NCI-H2196 treated with DMSO at 0.1 percent for 48 hours (cell line): ENCODE measurements around the gene ACAN.

Source experiments
- DNase-seq: peaks from one replicate; lab custom pipeline; 2025; ENCODE audit not compliant: unreplicated experiment; lab: John Stamatoyannopoulos, UW

ACAN gene

GRCh38 chr15:88841236-88841635 is 38.0 kb downstream of the ACAN start:
- no peak for DNase-seq

- no peak for DNase-seq
Measured at GRCh38 chr15:88842156-88842555, 38.9 kb downstream of the ACAN start.

DNA sequence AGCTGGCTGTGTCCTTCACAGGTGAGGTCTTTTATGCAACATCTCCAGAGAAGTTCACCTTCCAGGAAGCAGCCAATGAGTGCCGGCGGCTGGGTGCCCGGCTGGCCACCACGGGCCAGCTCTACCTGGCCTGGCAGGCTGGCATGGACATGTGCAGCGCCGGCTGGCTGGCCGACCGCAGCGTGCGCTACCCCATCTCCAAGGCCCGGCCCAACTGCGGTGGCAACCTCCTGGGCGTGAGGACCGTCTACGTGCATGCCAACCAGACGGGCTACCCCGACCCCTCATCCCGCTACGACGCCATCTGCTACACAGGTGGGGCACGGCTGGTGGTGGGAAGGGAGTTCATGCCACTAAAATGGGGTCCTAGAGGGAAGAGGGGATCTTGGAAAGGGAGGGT is 40.1 kb downstream of the ACAN start:
- DNase-seq = no peak

- DNase-seq = no peak
Measured at GRCh38 chr15:88844749-88845386, 41.6 kb downstream of the ACAN start.

DNA sequence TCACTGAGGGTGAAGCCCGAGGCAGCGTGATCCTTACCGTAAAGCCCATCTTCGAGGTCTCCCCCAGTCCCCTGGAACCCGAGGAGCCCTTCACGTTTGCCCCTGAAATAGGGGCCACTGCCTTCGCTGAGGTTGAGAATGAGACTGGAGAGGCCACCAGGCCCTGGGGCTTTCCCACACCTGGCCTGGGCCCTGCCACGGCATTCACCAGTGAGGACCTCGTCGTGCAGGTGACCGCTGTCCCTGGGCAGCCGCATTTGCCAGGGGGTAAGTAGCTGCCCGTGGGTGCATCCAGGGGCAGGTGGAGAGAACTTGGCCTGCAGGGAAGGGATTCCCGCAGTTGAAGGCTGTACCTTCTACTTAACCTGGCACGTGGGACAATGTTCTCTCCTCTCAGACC is 42.4 kb downstream of the ACAN start:
- no peak for DNase-seq

DNA sequence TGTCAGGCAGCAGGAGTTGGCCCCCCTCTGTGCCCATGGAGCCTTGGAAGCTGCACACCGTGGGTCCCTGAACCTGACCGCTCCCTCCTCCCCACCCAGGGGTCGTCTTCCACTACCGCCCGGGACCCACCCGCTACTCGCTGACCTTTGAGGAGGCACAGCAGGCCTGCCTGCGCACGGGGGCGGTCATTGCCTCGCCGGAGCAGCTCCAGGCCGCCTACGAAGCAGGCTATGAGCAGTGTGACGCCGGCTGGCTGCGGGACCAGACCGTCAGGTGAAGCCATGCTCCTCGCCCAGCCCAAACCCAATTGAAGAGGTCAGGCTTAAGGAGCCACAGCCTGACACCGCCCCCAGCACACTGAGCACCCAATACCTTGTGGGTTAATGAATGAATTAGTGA is 43.9 kb downstream of the ACAN start:
- DNase-seq = no peak

DNA sequence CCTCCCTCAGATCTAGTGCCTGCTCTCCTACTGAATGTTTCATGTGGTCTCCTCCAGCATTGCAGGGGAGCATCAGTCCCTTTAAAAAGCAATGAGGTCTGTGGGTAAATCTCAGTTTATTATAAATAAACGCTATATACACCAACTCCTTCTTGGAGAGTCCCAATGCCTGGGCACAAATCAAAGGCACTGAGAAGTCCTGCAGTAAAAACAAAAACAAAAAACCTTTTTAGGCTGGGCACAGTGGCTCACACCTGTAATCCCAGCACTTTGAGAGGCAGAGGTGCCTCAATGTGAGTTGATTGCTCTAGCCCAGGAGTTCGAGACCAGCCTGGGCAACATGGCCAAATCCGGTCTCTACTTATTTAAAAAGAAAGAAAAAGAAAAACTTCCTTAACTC is 45.0 kb downstream of the ACAN start:
- DNase-seq = no peak

- no peak for DNase-seq
Measured at GRCh38 chr15:88849376-88850072, 46.3 kb downstream of the ACAN start.

GRCh38 chr15:88852476-88852875 is 49.2 kb downstream of the ACAN start:
- no peak for DNase-seq

DNA sequence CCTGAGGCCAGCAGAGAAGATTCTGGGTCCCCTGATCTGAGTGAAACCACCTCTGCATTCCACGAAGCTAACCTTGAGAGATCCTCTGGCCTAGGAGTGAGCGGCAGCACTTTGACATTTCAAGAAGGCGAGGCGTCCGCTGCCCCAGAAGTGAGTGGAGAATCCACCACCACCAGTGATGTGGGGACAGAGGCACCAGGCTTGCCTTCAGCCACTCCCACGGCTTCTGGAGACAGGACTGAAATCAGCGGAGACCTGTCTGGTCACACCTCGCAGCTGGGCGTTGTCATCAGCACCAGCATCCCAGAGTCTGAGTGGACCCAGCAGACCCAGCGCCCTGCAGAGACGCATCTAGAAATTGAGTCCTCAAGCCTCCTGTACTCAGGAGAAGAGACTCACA is 55.7 kb downstream of the ACAN start:
- no peak for DNase-seq

DNA sequence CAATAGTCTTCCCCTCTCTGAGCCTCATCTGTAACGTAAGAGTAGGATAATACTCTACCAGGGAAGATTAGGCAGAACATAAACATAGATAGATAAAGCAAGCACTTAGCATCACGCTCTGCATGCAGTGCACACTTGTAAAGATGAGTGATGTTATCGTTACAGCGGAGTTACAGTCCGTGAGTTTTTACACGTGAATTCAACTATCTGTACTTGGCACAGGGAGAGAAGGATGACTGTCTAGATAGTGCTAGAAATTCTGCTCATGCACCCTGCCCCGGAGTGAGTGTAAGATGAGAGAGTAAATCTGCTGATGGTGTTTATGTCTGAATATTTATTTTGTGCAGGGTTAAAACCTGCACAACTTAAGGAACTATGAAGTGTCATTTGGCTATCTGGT is 56.3 kb downstream of the ACAN start:
- DNase-seq = no peak

DNA sequence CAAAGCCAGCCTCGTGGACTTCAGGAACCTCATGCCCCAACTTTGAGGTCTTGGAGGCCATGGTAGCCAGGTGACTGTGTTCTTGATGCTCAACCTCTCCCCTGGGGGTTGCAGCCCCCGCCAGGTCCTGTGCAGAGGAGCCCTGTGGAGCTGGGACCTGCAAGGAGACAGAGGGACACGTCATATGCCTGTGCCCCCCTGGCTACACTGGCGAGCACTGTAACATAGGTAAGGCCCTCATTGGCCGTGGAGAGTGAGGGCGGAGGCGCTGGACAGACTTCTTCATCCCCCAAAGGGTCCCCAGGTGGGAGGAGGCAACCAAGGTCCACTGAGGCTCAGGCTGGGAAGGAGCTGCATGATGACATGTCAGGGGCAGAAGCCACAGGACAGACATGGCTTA is 57.0 kb downstream of the ACAN start:
- no peak for DNase-seq

DNA sequence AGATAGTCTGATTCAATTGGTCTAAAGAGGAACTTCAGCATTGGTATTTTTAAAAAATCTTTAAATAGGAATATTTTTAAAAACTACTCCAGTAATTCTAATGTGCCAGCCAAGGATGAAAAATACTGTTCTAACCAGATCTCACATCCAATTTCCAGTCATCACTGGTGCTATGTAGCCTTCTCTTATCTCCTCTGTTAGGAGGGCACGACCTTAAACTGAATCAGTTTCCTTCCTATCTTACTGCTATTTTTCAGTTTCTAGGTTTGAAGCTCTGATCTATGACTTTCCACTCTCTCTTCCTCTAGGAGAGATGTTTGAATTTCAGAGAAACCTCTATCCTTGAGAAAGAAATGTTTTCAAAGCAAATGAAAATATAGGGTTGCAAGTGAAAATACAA is 60.2 kb downstream of the ACAN start:
- no peak for DNase-seq

GRCh38 chr15:88864861-88865497 is 61.7 kb downstream of the ACAN start:
- DNase-seq = no peak

DNA sequence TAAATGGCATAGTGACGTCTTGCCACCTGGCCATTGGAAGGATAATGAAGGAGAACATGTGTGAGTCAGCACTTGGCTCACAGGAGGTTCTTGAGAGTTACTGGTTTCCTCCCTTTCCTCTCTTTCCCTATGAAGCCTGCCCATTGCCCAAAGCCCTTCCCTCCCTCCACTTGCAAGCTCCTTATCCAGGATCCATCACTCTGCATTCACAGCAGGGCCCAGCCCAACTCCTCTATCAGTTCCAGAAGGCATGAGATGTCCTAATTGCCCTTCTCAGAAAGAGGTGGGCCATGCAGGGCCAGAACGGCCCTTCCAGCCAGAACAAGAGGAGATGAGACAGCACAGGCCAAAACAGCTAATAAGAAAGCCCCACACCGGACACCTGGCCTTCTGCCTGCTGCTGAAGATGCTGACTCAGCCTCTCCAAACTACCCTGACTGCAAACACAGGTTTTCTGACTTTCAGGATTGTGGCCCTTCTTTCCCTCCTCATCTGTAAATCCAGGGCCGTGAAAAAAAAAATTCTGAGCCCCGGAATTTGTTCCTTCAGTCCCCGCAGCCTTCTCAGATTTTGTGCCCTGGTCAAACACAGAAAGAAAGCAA is 62.4 kb downstream of the ACAN start:
- no peak for DNase-seq

GRCh38 chr15:88866295-88866881 is 63.2 kb downstream of the ACAN start:
- DNase-seq = no peak

GRCh38 chr15:88871313-88871712 is 68.1 kb downstream of the ACAN start:
- DNase-seq = no peak

- no peak for DNase-seq
Measured at GRCh38 chr15:88872106-88872505, 68.9 kb downstream of the ACAN start.

GRCh38 chr15:88872706-88873105 is 69.5 kb downstream of the ACAN start:
- DNase-seq = no peak

DNA sequence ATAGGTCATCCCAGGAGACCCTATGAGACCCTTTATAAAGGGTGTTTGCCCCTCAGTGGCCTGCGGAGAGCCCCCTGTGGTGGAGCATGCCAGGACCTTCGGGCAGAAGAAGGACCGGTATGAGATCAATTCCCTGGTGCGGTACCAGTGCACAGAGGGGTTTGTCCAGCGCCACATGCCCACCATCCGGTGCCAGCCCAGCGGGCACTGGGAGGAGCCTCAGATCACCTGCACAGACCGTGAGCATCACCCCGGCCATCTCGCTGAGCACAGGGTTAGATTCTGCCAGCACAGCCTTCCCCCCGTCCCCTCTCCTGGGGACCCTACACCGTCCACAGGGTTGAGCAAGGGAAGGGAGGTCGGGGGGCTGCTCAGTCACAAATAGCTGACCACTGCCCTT is 70.5 kb downstream of the ACAN start:
- DNase-seq = no peak

DNA sequence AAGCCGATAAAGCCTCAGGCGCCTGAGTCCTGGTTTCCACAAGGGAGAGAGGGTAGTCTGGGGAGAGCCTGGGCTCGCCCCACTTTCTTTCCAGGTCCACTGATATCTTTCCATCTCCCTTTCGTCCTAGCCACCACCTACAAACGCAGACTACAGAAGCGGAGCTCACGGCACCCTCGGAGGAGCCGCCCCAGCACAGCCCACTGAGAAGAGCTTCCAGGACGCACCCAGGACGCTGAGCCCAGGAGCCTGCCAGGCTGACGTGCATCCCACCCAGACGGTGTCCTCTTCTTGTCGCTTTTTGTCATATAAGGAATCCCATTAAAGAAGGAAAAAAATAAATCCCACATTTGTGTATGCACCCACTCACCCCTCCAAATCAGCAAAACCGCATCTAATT is 71.0 kb downstream of the ACAN start:
- no peak for DNase-seq

- no peak for DNase-seq
Measured at GRCh38 chr15:88874684-88875083, 71.4 kb downstream of the ACAN start.
